Cardiac muscle cell (in vitro differentiated cells and primary cell): ENCODE measurements around the gene PTP4A2. TPM values are rescaled to one million over a fixed set of nuclear protein-coding genes. Genes with fewer than 3 reads are reported as not detected.
"Not testable (repeated sequence)": the region's sequence is repeated elsewhere in the genome, so short reads cannot be mapped to it uniquely, and the experiment has no call there.

Experiments used
- DNase-seq, 2 donors: peaks; one replicate each; pipeline versions ENCODE4 v3.0.0 to v3.0.0-alpha.2; 2010 to 2017; ENCODE audit warnings: low read depth in 1 of 2, low spot score in 1 of 2
- H3K27ac ChIP-seq: fragments of 200-600 bp; sonication (generic); 2 replicates; pipeline ENCODE4 v1.5.1; 2016
- H3K27me3 ChIP-seq: fragments of 200-600 bp; sonication (generic); 2 replicates; pipeline ENCODE4 v1.6.0; 2016; ENCODE audit warnings: control low read depth
- H3K36me3 ChIP-seq: fragments of 200-600 bp; sonication (generic); 2 replicates; pipeline ENCODE4 v1.5.1; 2016; ENCODE audit warnings: control low read depth
- H3K4me1 ChIP-seq: fragments of 200-600 bp; sonication (generic); 2 replicates; pipeline ENCODE4 v1.8.1; 2017; ENCODE audit warnings: low read depth, mild to moderate bottlenecking, mixed run types
- H3K4me3 ChIP-seq: fragments of 200-600 bp; sonication (generic); 2 replicates; pipeline ENCODE4 v1.5.1; 2016; ENCODE audit warnings: mild to moderate bottlenecking
- H3K9me3 ChIP-seq: fragments of 200-600 bp; sonication (generic); 2 replicates; pipeline ENCODE4 v1.5.1; 2017; ENCODE audit warnings: low read depth, mild to moderate bottlenecking, control low read depth
- CTCF ChIP-seq: IDR thresholded peaks from 2 replicates; pipeline ENCODE4 v1.5.1; 2012; ENCODE audit warnings: low read depth, mild to moderate bottlenecking, low read length
- polyA plus RNA-seq: library from polyadenylated mRNA; unstranded; fragments of >200 nt; fragmentation: Nextera tagmentation; extraction: Ambion mirVana; gene quantifications from 2 replicates; pipeline ENCODE4 v1.2.1, GENCODE V29; 2016
- total RNA-seq: library from RNA; depleted of rRNA; stranded (reverse); fragments of >200 nt; gene quantifications from 2 replicates; pipeline ENCODE4 v1.2.3, GENCODE V29; 2016

PTP4A2 gene
- total and polyA plus RNA-seq, 2 experiments from 2014 or later, result 161 to 285 TPM

- H3K36me3 ChIP-seq, result no peaks in the 10 kb centered on the region
- H3K27me3 ChIP-seq, result no peaks in the 10 kb centered on the region
- DNase-seq, result no peak
- no peak overlapping the region for H3K27ac ChIP-seq
- no peak for TF ChIP-seq CTCF
- H3K4me3 ChIP-seq, result no peak overlapping the region
- H3K9me3 ChIP-seq, result no peaks in the 10 kb centered on the region
- H3K4me1 ChIP-seq, result no peaks in the 10 kb centered on the region
Observed at GRCh38 chr1:31900790-31901189, 37.4 kb downstream of the PTP4A2 start.

- H3K27me3 ChIP-seq, result no peaks in the 10 kb centered on the region
- H3K36me3 ChIP-seq, result no peaks in the 10 kb centered on the region
- no peaks in the 10 kb centered on the region for H3K9me3 ChIP-seq
- no peaks in the 10 kb centered on the region for H3K4me1 ChIP-seq
- no peak for TF ChIP-seq CTCF
- H3K27ac ChIP-seq, result no peak overlapping the region
- DNase-seq, result no peak
- H3K4me3 ChIP-seq, result no peak overlapping the region
Observed at GRCh38 chr1:31897526-31898100, 40.6 kb downstream of the PTP4A2 start.

- H3K27me3 ChIP-seq, H3K27ac ChIP-seq, H3K9me3 ChIP-seq, DNase-seq, H3K4me3 ChIP-seq, H3K4me1 ChIP-seq, H3K36me3 ChIP-seq: not testable (repeated sequence)
Observed at GRCh38 chr1:31895474-31896198, 42.5 kb downstream of the PTP4A2 start.

- Histone ChIP-seq H3K36me3 (no peaks in the 10 kb centered on the region), H3K27me3 (no peaks in the 10 kb centered on the region), H3K4me3 (no peak overlapping the region), H3K4me1 (no peaks in the 10 kb centered on the region), H3K9me3 (no peaks in the 10 kb centered on the region), H3K27ac (no peak overlapping the region)
- no peak for TF ChIP-seq CTCF
- no peak for DNase-seq
Observed at GRCh38 chr1:31891280-31891679, 46.9 kb downstream of the PTP4A2 start.

- H3K9me3 ChIP-seq, result no peaks in the 10 kb centered on the region
- TF ChIP-seq CTCF, result no peak
- H3K4me3 ChIP-seq, result no peak overlapping the region
- no peaks in the 10 kb centered on the region for H3K36me3 ChIP-seq
- peaks cover 5% of the 10 kb centered on the region for H3K4me1 ChIP-seq
- H3K27me3 ChIP-seq, result no peaks in the 10 kb centered on the region
- no peak overlapping the region for H3K27ac ChIP-seq
- no peak for DNase-seq
Observed at GRCh38 chr1:31888291-31888690, 49.9 kb downstream of the PTP4A2 start.

GRCh38 chr1:31886866-31887265 is 51.3 kb downstream of the PTP4A2 start:
- no peak for TF ChIP-seq CTCF
- Histone ChIP-seq H3K27ac (no peak overlapping the region), H3K9me3 (no peaks in the 10 kb centered on the region), H3K4me3 (no peak overlapping the region), H3K4me1 (peaks cover 10% of the 10 kb centered on the region), H3K36me3 (no peaks in the 10 kb centered on the region), H3K27me3 (no peaks in the 10 kb centered on the region)
- DNase-seq, result peak in 1 of 2 donors; percentile 52
